Adrenal gland (tissue), 5 donors: ENCODE results near the gene LIPC.

Experiments
- CTCF ChIP-seq, 6 experiments: fragments of 450-650 bp in 4 of 6; fragments of 200-600 bp in 2 of 6; sonication (generic) in 1 of 6; IDR thresholded peaks; 1 replicate in 5 of 6; 2 replicates in 1 of 6; pipeline versions ENCODE4 v1.5.1 to v1.8.0; 2016 to 2021; ENCODE audit warnings: antibody characterized with exemption in 6 of 6, mild to moderate bottlenecking in 2 of 6, moderate library complexity in 1 of 6
- POLR2A ChIP-seq, 2 donors: fragments of 450-650 bp; IDR thresholded peaks; one replicate each; pipeline ENCODE4 v1.6.1; 2017; ENCODE audit warnings: antibody characterized with exemption in 2 of 2, mild to moderate bottlenecking in 2 of 2, moderate library complexity in 1 of 2
- donor health status: DM: no; HTN: no; CAD: no.

GRCh38 chr15:58419803-58420524, 11.8 kb upstream of the LIPC start:
- TF ChIP-seq CTCF (IDR thresholded peaks at IDR 0.05) (no peak), POLR2A (IDR thresholded peaks at IDR 0.05) (no peak)
